Testis (tissue), 3 donors: ENCODE measurements around the gene FGFR3. TPM values are rescaled to one million over a fixed set of nuclear protein-coding genes. Genes with fewer than 3 reads are reported as not detected.

ENCODE experiments used
- DNase-seq: peaks from one replicate; pipeline ENCODE4 v3.0.0-alpha.2; 2019
- H3K27ac ChIP-seq, 2 donors: fragments of 200-600 bp; sonication (generic); one replicate each; pipeline ENCODE4 v1.5.1; 2019
- H3K27me3 ChIP-seq: fragments of 200-600 bp; sonication (generic); one replicate; pipeline ENCODE4 v1.5.1; 2019
- H3K36me3 ChIP-seq: fragments of 200-600 bp; sonication (generic); one replicate; pipeline ENCODE4 v1.5.1; 2017; ENCODE audit warnings: low read depth; ENCODE audit errors: missing control alignments
- H3K4me1 ChIP-seq: fragments of 200-600 bp; sonication (generic); one replicate; pipeline ENCODE4 v1.5.1; 2019
- H3K4me3 ChIP-seq, 2 donors: fragments of 200-600 bp; sonication (generic); one replicate each; pipeline ENCODE4 v1.5.1; 2017 to 2019
- H3K9me3 ChIP-seq: fragments of 200-600 bp; sonication (generic); one replicate; pipeline ENCODE4 v1.5.1; 2017
- POLR2A ChIP-seq: fragments of 450-650 bp; IDR thresholded peaks from one replicate; pipeline ENCODE4 v1.6.1; 2017; ENCODE audit warnings: antibody characterized with exemption, mild to moderate bottlenecking, moderate library complexity
- WGBS, 2 donors: methylation state at CpG; one replicate each; pipeline ENCODE4 v1.1.5; 2018; 5-methylcytosine and 5-hydroxymethylcytosine counted together
- intact Hi-C: fragments of 100-400 bp; cut with DNase I; formaldehyde crosslinking; loops from one replicate; pipeline ENCODE4 v1.15.1; 2023; ENCODE audit warnings: low total_unique reads
- polyA plus RNA-seq: library from polyadenylated mRNA; stranded (reverse); fragments of 350-450 nt; fragmentation: Illumina TruSeq; extraction: RNeasy Lipid Tissue Mini Kit (QIAGEN cat#74804); gene quantifications from one replicate; pipeline ENCODE4 v1.2.3, GENCODE V29; 2014; ENCODE audit warnings: low read depth, low replicate concordance; ENCODE audit not compliant: insufficient read depth
- total RNA-seq, 2 donors: library from RNA; depleted of rRNA; stranded (reverse); fragments of >200 nt; gene quantifications; one replicate each; pipeline ENCODE4 v1.2.3, GENCODE V29; 2016
- TF ChIP-seq, protein P1 (sequence below), 3 experiments: fragments of 450-650 bp in 2 of 3; fragments of 200-600 bp in 1 of 3; sonication (generic) in 1 of 3; IDR thresholded peaks; one replicate each; pipeline ENCODE4 v1.5.1; 2016 to 2019; ENCODE audit warnings: antibody characterized with exemption in 3 of 3, mild to moderate bottlenecking in 2 of 3, moderate library complexity in 1 of 3

FGFR3 gene
- total and polyA plus RNA-seq, 3 donors from 2014 or later: 39.2 to 93.7 (median 79.6) TPM

- peaks cover 5% of the 10 kb centered on the region for H3K4me1 ChIP-seq
- DNase-seq: no peak
- 75 to 83% methylated on average over 6 to 12 of the region's 13 CpGs for WGBS, 2 donors
Measured at GRCh38 chr4:1759818-1760223, 33.3 kb upstream of the FGFR3 start.

GRCh38 chr4:1760521-1761071 lies 32.5 kb upstream of the FGFR3 start:
- peaks cover 5% of the 10 kb centered on the region for H3K4me1 ChIP-seq
- no peak overlapping the region for H3K4me3 ChIP-seq
- 70 to 73% methylated on average over 14 to 24 of the region's 25 CpGs for WGBS, 2 donors
- no peaks in the 10 kb centered on the region for H3K9me3 ChIP-seq
- intact Hi-C loops: no loop called here
- no peaks in the 10 kb centered on the region for H3K36me3 ChIP-seq
- no peak overlapping the region for H3K27ac ChIP-seq
- TF ChIP-seq, protein P1, sequence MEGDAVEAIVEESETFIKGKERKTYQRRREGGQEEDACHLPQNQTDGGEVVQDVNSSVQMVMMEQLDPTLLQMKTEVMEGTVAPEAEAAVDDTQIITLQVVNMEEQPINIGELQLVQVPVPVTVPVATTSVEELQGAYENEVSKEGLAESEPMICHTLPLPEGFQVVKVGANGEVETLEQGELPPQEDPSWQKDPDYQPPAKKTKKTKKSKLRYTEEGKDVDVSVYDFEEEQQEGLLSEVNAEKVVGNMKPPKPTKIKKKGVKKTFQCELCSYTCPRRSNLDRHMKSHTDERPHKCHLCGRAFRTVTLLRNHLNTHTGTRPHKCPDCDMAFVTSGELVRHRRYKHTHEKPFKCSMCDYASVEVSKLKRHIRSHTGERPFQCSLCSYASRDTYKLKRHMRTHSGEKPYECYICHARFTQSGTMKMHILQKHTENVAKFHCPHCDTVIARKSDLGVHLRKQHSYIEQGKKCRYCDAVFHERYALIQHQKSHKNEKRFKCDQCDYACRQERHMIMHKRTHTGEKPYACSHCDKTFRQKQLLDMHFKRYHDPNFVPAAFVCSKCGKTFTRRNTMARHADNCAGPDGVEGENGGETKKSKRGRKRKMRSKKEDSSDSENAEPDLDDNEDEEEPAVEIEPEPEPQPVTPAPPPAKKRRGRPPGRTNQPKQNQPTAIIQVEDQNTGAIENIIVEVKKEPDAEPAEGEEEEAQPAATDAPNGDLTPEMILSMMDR (IDR thresholded peaks at IDR 0.05): no peak
- no peak for TF ChIP-seq POLR2A
- H3K27me3 ChIP-seq: no peaks in the 10 kb centered on the region
- no peak for DNase-seq

More at GRCh38 chr4:1759818-1760223, 33.3 kb upstream of the FGFR3 start:
- H3K9me3 ChIP-seq: no peaks in the 10 kb centered on the region
- H3K36me3 ChIP-seq: no peaks in the 10 kb centered on the region
- no peaks in the 10 kb centered on the region for H3K27me3 ChIP-seq
- TF ChIP-seq, protein P1 (IDR thresholded peaks at IDR 0.05): no peak
- no peak for TF ChIP-seq POLR2A
- H3K4me3 ChIP-seq: no peak overlapping the region
- intact Hi-C loops: loop anchor here (10.0 kb wide), 1 partner anchor 145 kb away; no protein-coding TSS in a partner anchor
- H3K27ac ChIP-seq: no peak overlapping the region

DNA sequence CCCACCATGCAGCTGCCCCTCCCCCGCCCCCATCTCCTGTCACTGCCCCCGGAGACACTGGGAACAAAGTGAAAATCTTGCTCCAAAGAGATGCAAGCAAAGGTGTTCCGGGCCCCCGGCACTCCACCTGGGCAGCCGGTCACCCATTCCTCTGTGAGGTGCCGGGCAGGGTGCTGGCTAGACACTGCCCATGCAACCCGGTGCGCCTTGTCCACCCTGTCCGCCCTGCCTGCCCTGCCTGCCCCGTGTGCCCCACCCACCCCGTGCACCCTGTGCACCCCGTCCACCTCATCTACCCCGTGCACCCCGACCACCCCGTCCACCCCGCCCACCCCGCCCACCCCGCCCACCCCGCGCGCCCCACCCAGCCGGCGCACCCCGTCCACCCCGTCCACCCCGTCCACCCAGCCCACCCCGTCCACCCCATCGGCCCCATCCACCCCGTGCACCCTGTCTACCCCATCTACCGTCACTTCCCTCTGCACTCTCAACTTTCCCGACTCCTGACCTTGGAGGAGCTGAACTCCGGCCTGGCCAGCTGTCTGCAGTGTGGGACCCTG lies 31.9 kb upstream of the FGFR3 start:
- Histone ChIP-seq H3K27me3 (no peaks in the 10 kb centered on the region), H3K36me3 (no peaks in the 10 kb centered on the region), H3K27ac (no peak overlapping the region), H3K4me3 (no peak overlapping the region), H3K4me1 (peaks cover 5% of the 10 kb centered on the region), H3K9me3 (no peaks in the 10 kb centered on the region)
- TF ChIP-seq, protein P1 (IDR thresholded peaks at IDR 0.05): no peak
- no peak for TF ChIP-seq POLR2A
- no peak for DNase-seq
- intact Hi-C loops: no loop called here
- 65 to 69% methylated on average over 16 to 31 of the region's 32 CpGs for WGBS, 2 donors

DNA sequence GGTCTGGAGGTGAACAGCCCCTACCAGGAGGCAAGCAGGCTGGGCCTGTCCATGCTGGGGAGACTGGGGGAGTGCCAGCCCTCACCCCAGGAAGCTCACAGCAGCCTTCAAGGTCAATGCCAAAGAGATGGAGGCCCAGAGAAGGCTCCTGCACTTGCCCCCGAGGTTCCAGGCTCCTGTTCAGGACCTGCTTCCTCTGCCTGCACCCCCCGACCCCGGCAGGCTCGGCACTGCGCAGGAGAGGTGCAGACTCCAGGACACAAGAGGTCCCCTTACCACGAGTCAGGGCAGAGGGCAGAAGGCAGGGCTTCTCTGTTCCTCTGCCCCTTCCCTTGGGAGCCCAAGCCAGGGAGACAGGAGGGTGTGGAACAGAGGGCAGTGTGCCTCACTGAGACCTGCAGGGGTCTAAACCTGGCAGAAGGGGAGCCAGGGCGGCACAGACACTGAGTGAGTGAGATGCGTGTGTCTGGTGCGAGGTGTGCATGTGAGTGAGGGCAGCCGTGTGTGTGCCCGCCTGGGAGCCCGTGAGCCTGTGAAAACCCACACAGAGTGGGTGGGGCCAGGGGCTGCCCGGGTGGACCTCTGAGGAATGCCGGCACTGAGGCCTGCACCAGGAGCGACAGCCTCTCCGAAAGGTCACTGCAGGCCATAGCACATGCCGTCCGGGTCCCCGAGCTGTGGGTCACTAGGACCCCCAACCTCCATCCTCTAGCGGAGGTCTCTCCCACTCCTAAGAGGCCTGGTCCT lies 30.7 kb upstream of the FGFR3 start:
- intact Hi-C loops: no loop called here
- WGBS, 2 donors: 81 to 86% methylated on average over 3 to 20 of the region's 20 CpGs
- peaks cover 10% of the 10 kb centered on the region for H3K4me1 ChIP-seq
- no peak overlapping the region for H3K27ac ChIP-seq
- no peaks in the 10 kb centered on the region for H3K9me3 ChIP-seq
- TF ChIP-seq, protein P1 (IDR thresholded peaks at IDR 0.05): no peak
- TF ChIP-seq POLR2A: no peak
- H3K27me3 ChIP-seq: no peaks in the 10 kb centered on the region
- H3K4me3 ChIP-seq: no peak overlapping the region
- H3K36me3 ChIP-seq: no peaks in the 10 kb centered on the region
- no peak for DNase-seq
